Activated CD4-positive, alpha-beta T cell treated with anti-CD3 and anti-CD28 coated beads for 48 hours (primary cell): ENCODE data around the gene PCNA.
"Not testable (repeated sequence)": the region's sequence is repeated elsewhere in the genome, so short reads cannot be mapped to it uniquely, and the experiment has no call there.

Experiments
- DNase-seq: peaks from one replicate; pipeline ENCODE4 v3.0.0-alpha.2; 2020

Gene PCNA

GRCh38 chr20:5140195-5140594 lies 20.4 kb upstream of the PCNA start:
- DNase-seq = no peak

DNA sequence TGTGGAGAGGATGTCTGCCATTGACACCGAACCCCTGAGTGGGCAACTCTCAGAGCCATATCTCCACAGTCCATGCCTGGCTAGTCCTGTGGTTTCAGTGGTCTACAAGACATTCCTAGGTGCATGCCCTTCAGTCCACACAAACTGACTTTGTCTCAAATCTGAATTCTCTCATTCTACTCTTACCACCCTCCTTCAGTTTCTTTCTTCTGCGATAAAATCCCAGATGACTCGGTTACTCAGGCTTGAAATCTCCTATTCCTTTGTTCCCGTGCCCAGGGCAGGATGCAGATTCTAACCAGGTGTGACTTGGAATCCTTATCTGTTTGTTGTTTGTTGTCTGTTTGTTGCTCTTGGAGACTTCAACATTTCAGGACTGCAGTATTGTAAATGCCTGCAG lies 16.3 kb upstream of the PCNA start:
- DNase-seq = no peak

DNA sequence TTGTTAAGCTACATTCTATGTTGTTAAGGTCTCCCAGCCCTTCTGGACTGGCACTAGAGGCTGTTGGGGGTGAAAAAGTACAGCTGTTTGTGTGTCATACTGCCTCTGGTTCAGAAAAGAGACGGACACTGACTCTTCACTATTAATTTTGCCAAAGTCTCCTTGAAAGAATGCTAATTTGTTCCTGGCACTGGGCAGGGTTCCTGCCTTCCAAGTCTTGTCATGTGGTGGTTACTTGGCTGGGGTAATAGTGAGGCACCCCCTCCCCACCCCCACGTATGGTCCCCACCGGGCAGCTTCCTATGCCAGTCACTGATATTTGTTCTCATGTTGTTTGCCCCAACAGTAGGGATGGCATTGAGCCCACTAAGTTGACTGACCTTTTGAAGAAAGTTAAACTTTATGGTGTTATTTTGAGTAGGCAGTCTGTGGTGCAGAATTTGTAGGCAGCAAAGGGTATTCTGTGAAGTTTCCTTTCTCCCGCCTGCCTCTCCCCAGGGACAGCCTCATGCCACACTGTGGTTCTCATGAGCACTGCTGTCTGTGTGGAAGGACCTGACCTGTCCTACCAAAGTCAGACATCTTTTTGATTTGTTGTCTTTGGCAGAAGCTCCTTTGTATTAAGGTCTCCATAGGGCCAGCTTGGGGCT lies 15.7 kb upstream of the PCNA start:
- DNase-seq = no peak

DNA sequence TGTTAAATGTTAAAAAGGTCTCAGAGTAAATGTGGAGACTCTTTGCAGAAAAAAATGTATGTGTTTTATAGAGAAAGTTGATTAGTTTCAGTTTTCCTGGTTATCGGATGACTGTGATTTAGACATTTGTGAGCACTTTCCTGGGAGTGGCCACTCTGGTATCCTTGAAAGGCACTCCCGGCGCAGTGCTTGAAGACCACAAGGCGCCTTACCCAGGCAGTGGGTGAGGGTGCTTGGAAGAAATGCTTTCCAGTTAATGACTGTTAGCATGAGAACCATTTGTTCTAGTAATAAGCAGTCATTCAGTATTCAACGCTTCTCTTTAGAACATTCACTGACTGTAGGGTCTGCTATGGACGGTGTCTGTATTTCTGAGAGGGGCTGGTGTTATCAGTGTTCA lies 14.2 kb upstream of the PCNA start:
- DNase-seq = no peak

DNA sequence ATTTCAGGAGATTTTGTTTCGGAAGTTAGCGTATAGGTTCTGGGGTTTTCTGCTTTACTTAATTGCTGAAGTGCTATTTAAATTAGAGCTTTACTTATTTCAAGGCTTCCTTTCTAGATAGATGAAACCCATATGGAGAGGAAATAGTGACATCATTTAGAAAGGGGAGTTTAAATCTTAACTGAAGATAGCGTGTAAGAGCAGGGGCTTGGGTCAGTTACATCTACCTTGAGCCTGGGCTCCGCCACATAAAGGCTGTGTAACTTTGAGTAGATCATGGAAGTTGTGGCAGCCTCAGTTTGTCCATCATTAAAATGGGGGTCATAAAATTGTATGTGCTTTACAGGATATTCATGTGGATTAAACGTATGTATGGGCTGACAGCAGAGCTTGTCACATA lies 11.7 kb upstream of the PCNA start:
- DNase-seq = no peak

DNA sequence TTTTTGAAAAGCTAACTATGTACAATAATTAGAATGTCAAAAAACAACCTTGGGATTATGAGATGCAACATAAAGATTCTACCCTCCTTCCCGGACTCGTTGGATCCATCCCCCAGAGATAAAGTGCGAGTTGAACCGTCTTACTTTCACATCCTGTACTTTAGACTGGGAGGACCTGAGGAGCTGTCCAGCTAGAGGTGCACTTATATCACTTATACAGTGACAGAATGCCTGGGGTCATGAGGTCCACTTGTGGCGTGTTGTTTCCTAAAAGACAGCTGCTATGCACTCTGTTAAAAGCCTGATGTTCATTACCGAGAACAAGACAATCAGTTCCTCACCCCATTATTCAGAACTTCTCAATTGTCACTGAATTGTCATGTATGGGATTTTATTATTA lies 9.1 kb upstream of the PCNA start:
- DNase-seq = no peak

- DNase-seq = no peak
Observed at GRCh38 chr20:5127859-5128424, 8.2 kb upstream of the PCNA start.

GRCh38 chr20:5127204-5127858 lies 7.6 kb upstream of the PCNA start:
- DNase-seq = peak; percentile 81

DNA sequence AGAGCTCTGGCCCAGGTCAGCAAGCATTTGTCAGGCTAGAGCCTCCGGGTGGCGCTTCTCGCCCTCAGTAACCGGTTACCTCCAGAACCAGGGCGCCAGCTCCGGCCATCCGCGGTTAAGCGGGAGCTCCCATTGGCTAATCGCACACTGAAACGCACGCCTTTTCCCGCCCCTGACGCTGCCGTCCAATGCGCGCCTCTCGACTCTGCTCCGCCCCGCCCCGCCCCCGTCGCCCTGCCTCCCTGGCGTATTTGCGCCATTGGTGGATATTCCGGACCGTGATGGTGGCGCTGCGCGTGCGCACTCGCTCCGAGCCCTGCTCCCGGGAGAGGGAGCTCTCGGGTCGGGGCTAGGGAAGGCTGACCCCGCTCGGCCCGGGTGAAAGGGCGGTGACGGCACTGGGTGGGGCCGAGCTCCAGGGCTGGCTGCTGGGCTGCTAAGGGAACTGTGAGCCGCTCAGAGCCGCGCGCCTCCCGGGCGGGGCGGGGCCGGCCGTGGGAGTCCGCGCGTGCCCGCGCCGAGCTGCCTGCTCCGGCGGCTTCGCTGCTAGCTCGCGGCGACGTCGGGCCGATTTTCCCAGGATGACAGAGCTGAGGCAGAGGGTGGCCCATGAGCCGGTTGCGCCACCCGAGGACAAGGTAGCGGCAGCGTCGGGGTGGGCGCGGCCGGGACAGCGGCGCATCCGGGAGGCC lies 6.9 kb upstream of the PCNA start, which contains the start of gene CDS2:
CDS2 (plus strand) TSS at position 497 of the 692 bp plus-strand sequence; CDS start at position 582, 85 bp downstream.
- peak; percentile 100 for DNase-seq

- no peak for DNase-seq
Observed at GRCh38 chr20:5122873-5123260, 3.1 kb upstream of the PCNA start.

- no peak for DNase-seq
Observed at GRCh38 chr20:5120185-5120476, 373 bp upstream of the PCNA start.

GRCh38 chr20:5119143-5119434 lies 669 bp downstream of the PCNA start:
- DNase-seq = no peak

DNA sequence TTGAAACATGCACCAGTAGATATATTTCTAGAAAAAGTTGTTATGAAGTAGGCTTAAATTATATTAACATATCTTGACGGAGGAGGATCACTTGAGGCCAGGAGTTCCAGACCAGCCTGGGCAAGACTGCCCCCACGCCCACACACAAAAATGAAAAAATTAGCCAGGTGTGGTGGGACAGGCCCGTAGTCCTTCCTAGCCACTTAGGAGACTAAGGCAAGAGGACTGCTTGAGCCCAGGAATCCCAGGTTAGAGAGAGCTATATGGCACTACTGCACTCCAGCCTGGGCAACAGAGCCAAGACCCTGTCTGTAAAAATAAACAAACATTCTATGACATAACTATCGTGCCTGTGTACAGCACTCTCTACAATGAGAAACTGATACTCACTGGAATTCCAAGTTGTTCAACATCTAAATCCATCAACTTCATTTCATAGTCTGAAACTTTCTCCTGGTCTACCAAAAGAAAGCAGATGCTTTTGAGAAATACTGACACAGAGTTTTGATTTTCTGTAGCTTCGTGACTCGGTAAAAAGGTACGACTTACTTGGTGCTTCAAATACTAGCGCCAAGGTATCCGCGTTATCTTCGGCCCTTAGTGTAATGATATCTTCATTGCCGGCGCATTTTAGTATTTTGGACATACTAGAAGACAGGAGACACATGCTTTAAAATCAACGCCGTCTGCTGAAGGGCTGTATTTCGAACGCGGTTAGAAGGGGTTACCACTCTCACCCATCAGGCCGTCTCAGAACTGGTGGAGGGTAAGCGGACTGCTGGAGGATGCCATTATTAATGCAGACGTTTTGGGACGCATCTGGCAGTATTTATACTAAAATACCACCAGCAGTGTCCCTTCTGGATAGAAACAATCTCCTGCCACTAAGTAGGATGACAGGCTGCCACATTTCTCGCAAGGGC lies 1.3 kb downstream of the PCNA start:
- DNase-seq = no peak

DNA sequence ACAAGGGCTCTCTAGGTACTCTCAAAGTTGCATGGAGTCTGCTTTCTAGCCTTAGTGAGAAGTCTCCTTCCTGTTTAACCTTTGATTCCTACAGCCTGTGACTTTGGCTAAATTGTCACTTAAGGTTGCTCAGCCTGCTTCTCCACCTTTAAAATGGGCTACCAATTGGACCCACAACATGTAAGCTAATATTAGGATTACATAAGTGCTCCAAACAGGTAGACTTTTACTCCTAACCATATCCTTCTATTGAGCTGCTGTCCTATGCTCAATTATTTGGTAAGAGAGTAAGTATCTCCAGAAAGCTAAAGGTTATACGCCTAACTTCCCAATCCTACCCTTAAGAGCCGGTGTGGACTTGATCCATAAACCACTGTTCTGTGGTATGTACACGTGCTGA lies 2.9 kb downstream of the PCNA start:
- no peak for DNase-seq

- no peak for DNase-seq
Observed at GRCh38 chr20:5114403-5114802, 5.4 kb downstream of the PCNA start.

GRCh38 chr20:5113615-5113986 lies 6.2 kb downstream of the PCNA start:
- DNase-seq = no peak

DNA sequence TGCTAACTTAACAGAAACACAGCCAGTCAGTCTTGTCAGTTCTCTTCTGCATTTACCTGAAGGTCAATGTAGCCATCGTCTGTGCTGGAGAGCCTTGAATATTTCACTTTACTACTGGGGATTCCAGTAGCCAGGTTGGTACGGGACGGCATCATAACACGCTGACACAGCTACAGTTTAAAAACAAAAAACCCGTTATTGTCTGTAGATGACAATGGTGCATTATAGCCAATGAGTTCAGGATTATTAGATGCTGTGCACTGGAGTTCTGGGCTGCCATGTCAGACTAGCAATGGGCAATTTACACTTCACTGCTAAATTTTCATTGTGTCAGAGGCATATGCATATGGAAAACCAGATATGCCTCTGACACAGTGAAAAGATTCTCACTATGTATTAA lies 10.5 kb downstream of the PCNA start:
- DNase-seq = no peak

GRCh38 chr20:5104479-5104878 lies 15.3 kb downstream of the PCNA start:
- DNase-seq = no peak

DNA sequence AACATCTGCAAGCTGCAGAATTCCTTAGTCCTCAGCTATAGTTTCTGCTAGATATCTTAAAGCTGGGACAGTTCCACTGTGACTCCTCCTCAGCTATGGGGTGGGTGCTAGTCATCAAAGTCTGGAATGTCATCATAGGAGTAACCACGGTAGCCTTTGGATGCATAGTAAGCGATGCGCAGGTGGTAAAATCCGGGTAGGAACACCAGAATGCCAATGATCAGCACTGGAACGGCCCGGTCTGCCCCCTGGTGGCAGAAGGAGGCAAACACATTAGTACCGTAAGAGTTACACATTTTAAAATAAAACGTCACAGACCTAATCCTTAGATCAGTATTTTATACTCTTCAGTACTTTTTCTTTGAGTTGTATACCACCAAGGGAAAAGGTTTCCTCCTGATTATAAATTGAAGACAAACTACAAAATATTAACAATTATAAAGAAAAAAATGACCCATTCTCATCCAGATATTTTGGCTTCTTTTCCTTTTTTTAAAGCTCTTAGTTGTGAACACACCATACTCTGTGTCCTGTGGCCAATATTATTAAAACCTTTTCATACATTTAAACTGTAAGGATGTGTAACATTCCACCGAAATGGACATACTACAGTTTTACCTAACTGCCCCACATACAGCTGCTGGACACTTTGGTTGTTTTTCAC lies 18.9 kb downstream of the PCNA start:
- DNase-seq = peak; percentile 83

- not testable (repeated sequence) for DNase-seq
Observed at GRCh38 chr20:5099909-5100308, 19.8 kb downstream of the PCNA start.

DNA sequence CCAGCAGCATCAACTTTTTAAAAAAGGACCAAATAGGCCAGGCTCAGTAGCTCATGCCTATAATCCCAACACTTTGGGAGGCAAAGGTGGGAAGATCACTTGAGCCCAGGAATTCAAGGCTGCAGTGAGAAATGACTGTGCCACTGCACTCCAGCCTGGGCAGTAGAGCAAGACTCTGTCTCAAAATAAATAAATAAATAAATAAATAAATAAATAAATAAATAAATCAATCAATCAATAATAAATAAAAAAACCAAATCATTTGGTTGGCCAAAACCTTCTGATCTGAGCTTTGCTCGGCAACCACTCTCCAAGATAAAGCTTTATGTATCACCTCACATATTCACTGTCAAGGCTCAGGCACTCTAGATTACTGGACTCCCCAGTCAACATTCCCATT lies 20.7 kb downstream of the PCNA start:
- not testable (repeated sequence) for DNase-seq

DNA sequence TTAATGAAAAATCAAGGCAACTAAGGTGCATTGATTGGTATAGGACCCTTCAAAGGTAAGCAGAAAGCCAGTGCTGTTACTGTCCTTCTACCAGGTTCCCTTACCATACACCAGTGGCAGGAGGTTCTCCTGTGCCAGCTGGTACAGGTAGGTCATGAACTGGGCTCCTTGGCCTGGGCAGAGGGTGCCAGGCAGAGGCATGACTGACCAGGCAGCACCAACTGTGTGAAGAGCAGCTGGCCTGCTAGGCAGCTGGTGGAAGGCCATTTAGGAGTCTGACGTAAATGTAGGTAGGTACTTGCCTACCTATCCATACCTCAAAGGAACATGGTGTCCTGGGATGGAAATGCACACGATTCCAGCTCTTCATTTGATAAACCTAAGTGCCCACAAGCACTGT lies 23.3 kb downstream of the PCNA start:
- no peak for DNase-seq

DNA sequence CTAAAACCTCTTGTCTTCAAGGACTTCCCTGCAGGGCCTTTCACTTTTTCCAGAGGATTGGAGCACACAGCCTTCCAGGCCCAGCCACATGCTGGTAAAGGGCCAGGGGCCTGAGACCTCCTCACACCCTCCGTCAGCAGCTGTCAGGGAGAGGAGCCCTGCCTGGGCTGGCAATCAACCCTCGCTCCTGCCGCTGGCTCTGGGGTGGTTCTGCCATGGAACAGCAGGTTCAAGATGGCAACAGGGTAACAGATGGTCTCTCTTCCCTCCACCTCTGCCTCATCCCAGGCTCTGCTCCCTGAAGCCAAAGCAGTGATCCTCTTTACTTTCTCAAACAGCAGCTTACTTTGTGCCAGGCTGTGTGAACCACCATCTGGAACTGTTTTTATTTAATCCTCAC lies 23.8 kb downstream of the PCNA start:
- DNase-seq = no peak
